HL-60 (cell line): ENCODE measurements around the gene CACNA1C.

Experiments used
- DNase-seq, 2 experiments: peaks; one replicate each; pipeline ENCODE4 v3.0.0-alpha.2; 2010 to 2020; ENCODE audit warnings: low read depth in 1 of 2, low spot score in 1 of 2
- H3K27ac ChIP-seq: fragments of 250-450 bp; sonication (Bioruptor Pico); replicated peaks from 2 replicates; pipeline ENCODE4 v1.5.1; 2020; ENCODE audit warnings: mild to moderate bottlenecking, moderate library complexity
- H3K27me3 ChIP-seq: fragments of 250-450 bp; sonication (Bioruptor Pico); 2 replicates; pipeline ENCODE4 v1.5.1; 2021; ENCODE audit warnings: mild to moderate bottlenecking, moderate library complexity; ENCODE audit not compliant: insufficient read depth, poor library complexity, severe bottlenecking
- H3K4me3 ChIP-seq: replicated peaks from 2 replicates; pipeline ENCODE4 v1.5.1; 2011; ENCODE audit warnings: mild to moderate bottlenecking, control low read depth, low read length; ENCODE audit not compliant: insufficient read depth
- GABPA ChIP-seq: IDR thresholded peaks from 2 replicates; pipeline ENCODE4 v1.6.1; 2012; ENCODE audit warnings: low read depth
- POLR2AphosphoS5 ChIP-seq: IDR thresholded peaks from 2 replicates; pipeline ENCODE4 v1.6.1; 2012; ENCODE audit warnings: low read depth
- REST ChIP-seq: IDR thresholded peaks from 2 replicates; pipeline ENCODE4 v1.6.1; 2012; ENCODE audit warnings: low read depth; ENCODE audit not compliant: insufficient replicate concordance
- SPI1 ChIP-seq: IDR thresholded peaks from 2 replicates; pipeline ENCODE4 v1.6.1; 2012; ENCODE audit warnings: low read depth, mild to moderate bottlenecking, borderline replicate concordance
- TF ChIP-seq, protein P1 (sequence below): IDR thresholded peaks from one replicate; pipeline ENCODE4 v1.5.1; 2011; ENCODE audit warnings: low read length, control low read depth, inconsistent platforms; ENCODE audit not compliant: insufficient read depth

Gene CACNA1C

GRCh38 chr12:2292560-2292959, 239.8 kb downstream of the CACNA1C start:
- Histone ChIP-seq H3K27me3 (no peaks in the 10 kb centered on the region), H3K27ac (no peak overlapping the region), H3K4me3 (no peak overlapping the region)
- DNase-seq: no peak
- TF ChIP-seq SPI1: no peak
- no peak for TF ChIP-seq REST
- no peak for TF ChIP-seq GABPA
- no peak for TF ChIP-seq POLR2AphosphoS5
- TF ChIP-seq, protein P1, sequence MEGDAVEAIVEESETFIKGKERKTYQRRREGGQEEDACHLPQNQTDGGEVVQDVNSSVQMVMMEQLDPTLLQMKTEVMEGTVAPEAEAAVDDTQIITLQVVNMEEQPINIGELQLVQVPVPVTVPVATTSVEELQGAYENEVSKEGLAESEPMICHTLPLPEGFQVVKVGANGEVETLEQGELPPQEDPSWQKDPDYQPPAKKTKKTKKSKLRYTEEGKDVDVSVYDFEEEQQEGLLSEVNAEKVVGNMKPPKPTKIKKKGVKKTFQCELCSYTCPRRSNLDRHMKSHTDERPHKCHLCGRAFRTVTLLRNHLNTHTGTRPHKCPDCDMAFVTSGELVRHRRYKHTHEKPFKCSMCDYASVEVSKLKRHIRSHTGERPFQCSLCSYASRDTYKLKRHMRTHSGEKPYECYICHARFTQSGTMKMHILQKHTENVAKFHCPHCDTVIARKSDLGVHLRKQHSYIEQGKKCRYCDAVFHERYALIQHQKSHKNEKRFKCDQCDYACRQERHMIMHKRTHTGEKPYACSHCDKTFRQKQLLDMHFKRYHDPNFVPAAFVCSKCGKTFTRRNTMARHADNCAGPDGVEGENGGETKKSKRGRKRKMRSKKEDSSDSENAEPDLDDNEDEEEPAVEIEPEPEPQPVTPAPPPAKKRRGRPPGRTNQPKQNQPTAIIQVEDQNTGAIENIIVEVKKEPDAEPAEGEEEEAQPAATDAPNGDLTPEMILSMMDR: no peak

DNA sequence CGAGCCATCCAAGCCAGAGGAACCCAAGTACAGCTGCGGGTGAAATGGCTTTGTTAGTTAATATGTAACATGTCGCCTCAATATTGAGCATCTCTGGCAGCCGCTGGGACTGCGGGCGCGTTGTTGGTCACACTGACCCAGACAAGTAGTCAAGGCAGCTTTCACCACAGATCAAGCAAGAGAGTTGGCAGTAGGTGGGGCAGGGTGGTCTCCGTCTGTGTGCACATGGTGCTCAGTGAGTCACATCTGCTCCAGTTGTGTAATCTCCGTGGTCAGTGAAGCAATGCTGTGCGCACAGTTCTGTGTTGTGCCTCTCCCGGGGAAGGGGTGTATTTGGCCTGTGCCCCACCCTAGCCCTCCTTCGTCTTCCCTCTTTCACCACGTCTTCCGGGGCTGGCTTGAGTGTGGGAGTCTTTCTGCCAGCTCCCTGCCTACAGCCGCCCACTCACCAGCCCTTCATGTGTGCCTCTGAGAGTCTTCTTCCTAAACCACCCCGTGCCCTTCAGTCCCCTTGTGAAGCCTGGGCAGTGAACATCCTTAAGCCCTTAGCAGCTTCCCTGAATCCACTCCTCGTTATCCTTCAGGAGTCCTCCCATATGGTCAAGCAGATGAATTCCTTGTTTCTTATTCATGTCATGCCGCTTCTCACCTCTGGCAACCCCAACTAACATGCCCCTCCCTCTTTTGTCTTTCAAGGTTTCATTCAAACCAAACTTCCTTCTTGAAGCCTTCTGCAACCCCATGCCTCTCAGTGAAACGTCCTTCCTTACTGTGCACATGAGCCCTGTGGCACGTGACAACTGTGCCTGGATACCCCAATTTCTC, 242.1 kb downstream of the CACNA1C start:
- DNase-seq: peak; percentile 99
- Histone ChIP-seq H3K27ac (peak overlapping the region; percentile 88), H3K27me3 (no peaks in the 10 kb centered on the region), H3K4me3 (no peak overlapping the region)
- TF ChIP-seq SPI1 (peak; percentile 34; the same call in 1 of the 2 replicates), REST (peak; percentile 17), POLR2AphosphoS5 (peak; percentile 97), GABPA (peak; percentile 47; the same call in 1 of the 2 replicates)
- TF ChIP-seq, protein P1: no peak

DNA sequence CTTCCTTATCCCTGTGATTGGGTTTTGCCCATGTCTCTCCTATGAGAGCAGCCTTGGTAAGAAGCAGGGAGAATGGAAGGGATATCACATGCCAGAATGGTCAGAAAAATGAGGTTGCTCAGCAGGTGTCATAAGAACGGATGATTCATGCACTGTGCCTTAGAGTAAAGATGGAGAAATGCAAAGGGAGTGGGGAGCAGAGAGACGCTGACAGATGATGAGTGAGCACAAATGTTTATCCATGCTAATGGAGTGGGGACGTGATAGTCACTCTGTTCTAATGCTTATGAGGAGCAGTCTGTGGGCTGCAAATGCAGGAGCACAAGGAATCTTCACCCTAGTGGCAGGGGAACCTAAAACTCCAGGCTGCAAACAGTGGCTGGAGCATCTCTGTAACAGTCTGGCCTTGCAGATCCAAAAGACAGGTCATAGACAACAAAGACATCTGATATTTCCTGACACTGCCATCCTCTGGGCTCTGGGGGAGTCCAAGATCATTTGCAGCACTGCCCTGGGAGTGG, 243.2 kb downstream of the CACNA1C start:
- TF ChIP-seq, protein P1: no peak
- 0 out of 2 replicates have a peak, but pooled peaks have one; percentile 32 for TF ChIP-seq POLR2AphosphoS5
- DNase-seq: peak; percentile 47 to 61
- H3K4me3 ChIP-seq: no peak overlapping the region
- no peaks in the 10 kb centered on the region for H3K27me3 ChIP-seq
- H3K27ac ChIP-seq: peak overlapping the region; percentile 88
